ENCODE measurements around the gene TRIM2. TPM values are rescaled to one million over a fixed set of nuclear protein-coding genes. Genes with fewer than 3 reads are reported as not detected.

TRIM2 gene
- total RNA-seq, 3 donors from 2014 or later, result 26.7 to 109 (median 52.4) TPM

DNA sequence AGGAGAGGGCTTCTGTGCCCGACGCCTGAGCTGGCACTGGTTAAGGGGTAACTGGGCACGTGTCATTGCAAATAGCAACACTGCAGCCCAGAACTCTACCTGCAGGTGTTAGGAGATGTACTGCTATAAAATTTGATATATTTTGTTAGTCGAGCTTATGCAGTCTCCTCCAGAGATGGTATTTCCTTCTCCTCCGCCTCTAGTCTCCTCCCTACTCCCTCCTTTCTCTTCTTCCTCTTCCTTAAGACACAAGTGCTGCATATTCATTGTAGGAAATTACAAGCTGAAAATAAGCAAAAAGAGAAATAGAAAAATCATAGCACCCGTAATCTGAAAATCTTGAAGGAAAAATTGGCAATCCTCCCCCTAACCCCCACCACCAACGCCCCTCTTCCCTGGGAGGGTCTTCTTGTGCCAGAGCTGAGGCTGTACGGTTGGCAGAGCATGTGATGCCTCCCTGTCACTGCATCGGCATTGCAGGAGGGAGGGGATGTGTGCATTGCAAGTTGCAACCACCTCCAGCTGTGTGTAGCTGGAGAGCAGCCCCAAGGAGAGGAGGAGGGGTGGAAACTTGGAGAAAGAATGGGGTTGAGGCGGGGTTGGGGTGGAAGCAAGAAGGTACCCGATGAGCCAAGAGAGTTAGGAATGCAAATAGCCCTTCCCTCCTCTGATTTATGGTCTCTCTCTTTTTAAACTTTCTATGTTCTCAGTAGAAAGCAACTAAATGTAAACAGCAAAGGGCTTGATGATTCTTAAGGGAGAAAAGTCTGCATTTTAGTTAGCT lies 92.0 kb downstream of the TRIM2 start:
- Histone ChIP-seq H3K36me3 (no peaks in the 10 kb centered on the region), H3K4me1 (peaks cover 0 to 7% of the 10 kb centered on the region in 2 donors), H3K9me3 (peaks cover 0 to 9% of the 10 kb centered on the region in 2 donors), H3K27ac (peak overlapping the region; percentile 81 to 84), H3K27me3 (no peaks in the 10 kb centered on the region), H3K4me3 (peak overlapping the region in 2 of 3 donors; percentile 49 to 50)
- TF ChIP-seq POLR2A (IDR thresholded peaks at IDR 0.05) (no peak), POLR2AphosphoS5 (IDR thresholded peaks at IDR 0.05) (no peak)
- DNase-seq (ENCODE audit: low spot score in 2 of 2), result no peak
- intact Hi-C loops (cut with DNase I; ENCODE audit: low total_unique reads), result no loop called here

DNA sequence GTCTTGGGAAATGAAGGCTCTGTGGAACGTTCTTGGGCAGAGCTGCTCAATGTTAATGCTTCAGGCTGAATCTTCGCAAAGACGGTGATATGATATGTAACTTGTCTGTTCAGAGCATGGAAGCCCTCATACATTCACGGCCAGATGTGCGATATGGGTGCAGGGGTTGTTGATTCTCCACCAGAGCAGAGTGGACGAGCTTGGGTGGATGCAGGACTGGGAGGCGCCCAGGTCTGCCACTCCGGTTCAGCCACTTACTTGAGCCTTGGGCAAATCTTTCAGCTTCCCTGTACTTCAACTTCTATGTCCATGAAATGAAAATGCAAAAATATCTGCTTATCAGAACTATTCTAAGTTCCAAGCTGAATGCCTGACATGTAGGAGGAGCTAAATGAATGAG lies 92.9 kb downstream of the TRIM2 start:
- Histone ChIP-seq H3K36me3 (no peaks in the 10 kb centered on the region), H3K27ac (peak overlapping the region; percentile 48 to 81), H3K9me3 (peaks cover 0 to 9% of the 10 kb centered on the region in 2 donors), H3K27me3 (no peaks in the 10 kb centered on the region), H3K4me1 (peaks cover 0 to 7% of the 10 kb centered on the region in 2 donors), H3K4me3 (peak overlapping the region in 2 of 3 donors; percentile 49 to 50)
- intact Hi-C loops (cut with DNase I; ENCODE audit: low total_unique reads), result no loop called here
- no peak for DNase-seq (ENCODE audit: low spot score in 2 of 2)
- TF ChIP-seq, protein P1, sequence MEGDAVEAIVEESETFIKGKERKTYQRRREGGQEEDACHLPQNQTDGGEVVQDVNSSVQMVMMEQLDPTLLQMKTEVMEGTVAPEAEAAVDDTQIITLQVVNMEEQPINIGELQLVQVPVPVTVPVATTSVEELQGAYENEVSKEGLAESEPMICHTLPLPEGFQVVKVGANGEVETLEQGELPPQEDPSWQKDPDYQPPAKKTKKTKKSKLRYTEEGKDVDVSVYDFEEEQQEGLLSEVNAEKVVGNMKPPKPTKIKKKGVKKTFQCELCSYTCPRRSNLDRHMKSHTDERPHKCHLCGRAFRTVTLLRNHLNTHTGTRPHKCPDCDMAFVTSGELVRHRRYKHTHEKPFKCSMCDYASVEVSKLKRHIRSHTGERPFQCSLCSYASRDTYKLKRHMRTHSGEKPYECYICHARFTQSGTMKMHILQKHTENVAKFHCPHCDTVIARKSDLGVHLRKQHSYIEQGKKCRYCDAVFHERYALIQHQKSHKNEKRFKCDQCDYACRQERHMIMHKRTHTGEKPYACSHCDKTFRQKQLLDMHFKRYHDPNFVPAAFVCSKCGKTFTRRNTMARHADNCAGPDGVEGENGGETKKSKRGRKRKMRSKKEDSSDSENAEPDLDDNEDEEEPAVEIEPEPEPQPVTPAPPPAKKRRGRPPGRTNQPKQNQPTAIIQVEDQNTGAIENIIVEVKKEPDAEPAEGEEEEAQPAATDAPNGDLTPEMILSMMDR (IDR thresholded peaks at IDR 0.05), result no peak
- no peak for TF ChIP-seq POLR2AphosphoS5 (IDR thresholded peaks at IDR 0.05)
- no peak for TF ChIP-seq POLR2A (IDR thresholded peaks at IDR 0.05)

DNA sequence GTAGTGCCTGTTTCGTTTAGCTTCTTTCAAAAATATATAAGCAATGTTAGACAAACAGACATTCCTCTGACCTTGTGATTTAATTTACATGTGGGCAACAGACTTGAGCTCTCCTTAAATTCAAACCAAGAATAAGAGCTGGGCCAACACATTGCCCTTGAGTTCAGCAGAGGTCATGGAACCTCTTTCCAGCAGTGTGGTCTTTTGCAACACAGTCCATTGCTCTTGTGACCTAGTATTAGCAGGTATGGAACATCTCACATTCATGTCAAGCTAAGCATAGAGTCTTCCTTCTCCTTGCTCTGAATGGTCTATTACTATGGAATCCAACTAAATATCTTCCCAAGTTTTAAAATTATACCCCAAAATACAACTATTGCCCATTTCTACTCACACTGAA lies 106.5 kb downstream of the TRIM2 start:
- DNase-seq (ENCODE audit: low spot score in 2 of 2), result no peak
- Histone ChIP-seq H3K27ac (no peak overlapping the region), H3K4me3 (no peak overlapping the region), H3K36me3 (no peaks in the 10 kb centered on the region), H3K4me1 (no peaks in the 10 kb centered on the region), H3K9me3 (no peaks in the 10 kb centered on the region), H3K27me3 (no peaks in the 10 kb centered on the region)
- intact Hi-C loops (cut with DNase I; ENCODE audit: low total_unique reads), result loop anchor here (10.0 kb wide), 1 partner anchor 76 kb away; no protein-coding TSS in a partner anchor
- no peak for TF ChIP-seq POLR2A (IDR thresholded peaks at IDR 0.05)
- TF ChIP-seq, protein P1 (IDR thresholded peaks at IDR 0.05), result no peak
- no peak for TF ChIP-seq POLR2AphosphoS5 (IDR thresholded peaks at IDR 0.05)

DNA sequence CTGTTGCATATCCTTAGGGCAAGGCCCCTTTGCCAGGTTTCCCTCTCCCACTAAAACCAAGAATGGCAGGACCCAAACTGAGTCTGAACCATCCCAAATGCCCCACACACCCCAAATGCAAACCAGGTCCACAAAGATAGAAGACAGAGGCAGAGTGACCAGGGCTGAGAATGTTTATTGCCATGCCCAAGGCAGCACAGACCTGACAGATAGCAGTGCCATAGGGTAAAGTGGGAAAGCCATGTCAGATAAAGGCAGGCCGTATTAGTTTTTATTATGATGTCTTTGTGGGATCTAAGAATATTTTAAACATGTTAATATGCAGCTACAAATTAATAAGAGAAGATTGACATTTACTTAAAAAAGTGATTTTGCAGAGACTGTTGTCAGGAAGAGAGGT lies 110.7 kb downstream of the TRIM2 start:
- H3K9me3 ChIP-seq, result no peaks in the 10 kb centered on the region
- no peak for TF ChIP-seq POLR2AphosphoS5 (IDR thresholded peaks at IDR 0.05)
- TF ChIP-seq, protein P1 (IDR thresholded peaks at IDR 0.05), result no peak
- no peak for TF ChIP-seq POLR2A (IDR thresholded peaks at IDR 0.05)
- no peaks in the 10 kb centered on the region for H3K27me3 ChIP-seq
- no peaks in the 10 kb centered on the region for H3K4me1 ChIP-seq
- H3K4me3 ChIP-seq, result no peak overlapping the region
- no peak overlapping the region for H3K27ac ChIP-seq
- no peaks in the 10 kb centered on the region for H3K36me3 ChIP-seq
- intact Hi-C loops (cut with DNase I; ENCODE audit: low total_unique reads), result loop anchor here (10.0 kb wide), 1 partner anchor 80 kb away; no protein-coding TSS in a partner anchor
- no peak for DNase-seq (ENCODE audit: low spot score in 2 of 2)

DNA sequence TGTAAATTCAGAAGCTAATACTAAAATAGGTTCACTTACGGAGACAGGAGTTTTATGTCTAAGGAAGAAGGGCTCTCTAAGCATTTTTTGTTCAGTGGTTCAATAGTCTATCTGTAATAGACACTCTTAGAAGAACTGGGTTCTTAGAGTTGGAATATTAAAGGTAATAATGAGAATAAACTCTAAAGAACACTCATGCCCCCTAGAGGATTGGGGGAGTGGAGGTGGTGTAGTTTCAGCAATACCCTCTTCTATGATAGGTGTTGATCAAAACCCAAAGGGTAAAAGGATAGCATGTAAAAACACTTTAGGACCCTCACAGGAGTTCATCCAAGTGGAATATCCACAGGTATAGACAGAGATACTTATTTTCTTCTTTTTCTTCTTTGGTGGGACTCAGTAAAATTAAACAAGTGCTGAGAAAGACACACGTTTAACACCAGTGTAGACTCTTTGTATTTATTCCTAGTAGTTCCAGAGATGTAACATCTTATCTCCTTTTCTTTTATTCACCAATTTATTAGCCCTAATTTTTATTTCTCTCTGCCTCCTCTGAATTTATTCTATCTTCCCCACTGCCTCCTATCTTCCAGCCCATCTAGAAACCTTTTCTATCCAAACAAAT lies 114.6 kb downstream of the TRIM2 start:
- Histone ChIP-seq H3K9me3 (no peaks in the 10 kb centered on the region), H3K4me1 (no peaks in the 10 kb centered on the region), H3K4me3 (no peak overlapping the region), H3K27ac (no peak overlapping the region), H3K27me3 (no peaks in the 10 kb centered on the region), H3K36me3 (no peaks in the 10 kb centered on the region)
- TF ChIP-seq, protein P1 (IDR thresholded peaks at IDR 0.05), result peak; percentile 32 to 75 (median 38)
- TF ChIP-seq POLR2AphosphoS5 (IDR thresholded peaks at IDR 0.05) (no peak), POLR2A (IDR thresholded peaks at IDR 0.05) (no peak)
- DNase-seq (ENCODE audit: low spot score in 2 of 2), result no peak
- intact Hi-C loops (cut with DNase I; ENCODE audit: low total_unique reads), result loop anchor here (10.0 kb wide), 1 partner anchor 84 kb away; no protein-coding TSS in a partner anchor
